CD4-positive, alpha-beta T cell treated with Interleukin-15 for 1 hour (primary cell): Measurements from ENCODE around the gene PCDHA9.
"Not testable (repeated sequence)": the region's sequence is repeated elsewhere in the genome, so short reads cannot be mapped to it uniquely, and the experiment has no call there.

ENCODE experiments used
- DNase-seq: peaks from one replicate; pipeline ENCODE4 v3.0.0-alpha.2; 2020

The PCDHA9 gene

GRCh38 chr5:140835622-140836510, 12.3 kb upstream of the PCDHA9 start:
- no peak for DNase-seq

GRCh38 chr5:140840978-140841962, 6.9 kb upstream of the PCDHA9 start, which contains the start of gene PCDHA8:
TSS of gene PCDHA8 (plus strand) at chr5:140841187. CDS start at chr5:140841322, 135 bp downstream.
- DNase-seq, result no peak

GRCh38 chr5:140842798-140843733, 5.1 kb upstream of the PCDHA9 start:
- no peak for DNase-seq

- not testable (repeated sequence) for DNase-seq
Observed at GRCh38 chr5:140849831-140850634, 1.9 kb downstream of the PCDHA9 start.

- no peak for DNase-seq
Observed at GRCh38 chr5:140855772-140856674, 7.8 kb downstream of the PCDHA9 start, which contains the start of gene PCDHA10. TSS of gene PCDHA10 (plus strand) at chr5:140855897. CDS start at chr5:140856049, 152 bp downstream.

GRCh38 chr5:140857177-140857986, 9.2 kb downstream of the PCDHA9 start:
- DNase-seq, result no peak

GRCh38 chr5:140857987-140858240, 9.7 kb downstream of the PCDHA9 start:
- DNase-seq, result no peak

- DNase-seq, result no peak
Observed at GRCh38 chr5:140862441-140863295, 14.5 kb downstream of the PCDHA9 start.

GRCh38 chr5:140868721-140869554, 20.8 kb downstream of the PCDHA9 start, which contains the start of gene PCDHA11:
TSS of gene PCDHA11 (plus strand) at chr5:140868957. CDS start at chr5:140869104, 147 bp downstream.
- DNase-seq, result no peak

- no peak for DNase-seq
Observed at GRCh38 chr5:140869555-140869886, 21.3 kb downstream of the PCDHA9 start.

- no peak for DNase-seq
Observed at GRCh38 chr5:140870221-140871201, 22.3 kb downstream of the PCDHA9 start.

GRCh38 chr5:140875085-140876065, 27.2 kb downstream of the PCDHA9 start, which contains the start of gene PCDHA12:
TSS of gene PCDHA12 (plus strand) at chr5:140875308. CDS start at chr5:140875473, 165 bp downstream.
- no peak for DNase-seq

- not testable (repeated sequence) for DNase-seq
Observed at GRCh38 chr5:140876541-140877261, 28.5 kb downstream of the PCDHA9 start.

- no peak for DNase-seq
Observed at GRCh38 chr5:140877262-140877581, 29.0 kb downstream of the PCDHA9 start.
